Karpas-422 (cell line): ENCODE results near the gene LCN10. TPM values are rescaled to one million over a fixed set of nuclear protein-coding genes. Genes with fewer than 3 reads are reported as not detected.
"Not testable (repeated sequence)": the region's sequence is repeated elsewhere in the genome, so short reads cannot be mapped to it uniquely, and the experiment has no call there.

ENCODE experiments used
- DNase-seq: peaks from one replicate; pipeline ENCODE4 v3.0.0-alpha.2; 2015
- H2AFZ ChIP-seq: fragments of 200-600 bp; sonication (generic); 2 replicates; pipeline ENCODE4 v1.6.1; 2014; ENCODE audit warnings: antibody characterized with exemption, low read length, mixed read lengths
- H3K27ac ChIP-seq: fragments of 200-600 bp; sonication (generic); 2 replicates; pipeline ENCODE4 v1.5.1; 2014; ENCODE audit warnings: mild to moderate bottlenecking, low read length, moderate library complexity
- H3K27me3 ChIP-seq: fragments of 200-600 bp; sonication (generic); 2 replicates; pipeline ENCODE4 v1.6.1; 2014; ENCODE audit warnings: low read length, mixed read lengths
- H3K36me3 ChIP-seq: fragments of 200-600 bp; sonication (generic); 2 replicates; pipeline ENCODE4 v1.6.1; 2014; ENCODE audit warnings: low read length, mixed read lengths; ENCODE audit not compliant: insufficient read depth
- H3K4me1 ChIP-seq: fragments of 200-600 bp; sonication (generic); 2 replicates; pipeline ENCODE4 v1.6.1; 2014; ENCODE audit warnings: mild to moderate bottlenecking, low read length, mixed read lengths
- H3K4me2 ChIP-seq: fragments of 200-600 bp; sonication (generic); 2 replicates; pipeline ENCODE4 v1.6.1; 2014; ENCODE audit warnings: low read length, low read depth, mild to moderate bottlenecking; ENCODE audit not compliant: poor library complexity, severe bottlenecking
- H3K4me3 ChIP-seq: fragments of 200-600 bp; sonication (generic); 2 replicates; pipeline ENCODE4 v1.5.1; 2014; ENCODE audit warnings: mild to moderate bottlenecking, antibody characterized with exemption, low read length, mixed read lengths
- H3K79me2 ChIP-seq: fragments of 200-600 bp; sonication (generic); 2 replicates; pipeline ENCODE4 v1.6.1; 2014; ENCODE audit warnings: mild to moderate bottlenecking, low read length, mixed read lengths
- H3K9ac ChIP-seq: fragments of 200-600 bp; sonication (generic); 2 replicates; pipeline ENCODE4 v1.6.0; 2014; ENCODE audit warnings: low read length
- H3K9me2 ChIP-seq: fragments of 200-600 bp; sonication (generic), shearing (Covaris generic); replicated peaks from 2 replicates; pipeline ENCODE4 v1.6.0; 2014; ENCODE audit warnings: mild to moderate bottlenecking, low read length, moderate library complexity; ENCODE audit not compliant: insufficient read depth
- H3K9me3 ChIP-seq: fragments of 300-700, 200-600 bp; sonication (generic); 2 replicates; pipeline ENCODE4 v1.6.1; 2014; ENCODE audit warnings: low read length, mixed read lengths
- H4K20me1 ChIP-seq: fragments of 200-600 bp; sonication (generic); 2 replicates; pipeline ENCODE4 v1.6.1; 2014; ENCODE audit warnings: mild to moderate bottlenecking, antibody characterized with exemption, low read length, low read depth; ENCODE audit not compliant: insufficient read depth
- total RNA-seq: library from RNA; depleted of rRNA; stranded (reverse); fragments of >200 nt; shearing (Covaris generic); gene quantifications from 2 replicates; pipeline ENCODE4 v1.2.3, GENCODE V29; 2014; ENCODE audit warnings: low replicate concordance; rRNA removed

The LCN10 gene
- not detected in 2 replicates for total RNA-seq

GRCh38 chr9:136742591-136743391 lies at the start of gene LCN10:
TSS of gene LCN10 (minus strand) at chr9:136742940. CDS start at chr9:136742903, 37 bp downstream.
- no peaks in the 10 kb centered on the region for H3K9me3 ChIP-seq
- no peak within 1 kb of the TSS for H3K4me3 ChIP-seq
- no peaks in the 10 kb centered on the region for H3K9me2 ChIP-seq
- H2AFZ ChIP-seq: no peak within 1 kb of the TSS
- H3K4me2 ChIP-seq: no peak within 1 kb of the TSS
- no peaks in the 10 kb centered on the region for H3K27me3 ChIP-seq
- peaks cover 3% of the 10 kb centered on the region; the same call in 1 of the 2 replicates for H4K20me1 ChIP-seq
- no peak for DNase-seq
- peaks cover 10% of the 10 kb centered on the region for H3K4me1 ChIP-seq
- no peaks in the 10 kb centered on the region for H3K36me3 ChIP-seq
- no peak within 1 kb of the TSS for H3K9ac ChIP-seq
- H3K79me2 ChIP-seq: no peaks in the 10 kb centered on the region
- H3K27ac ChIP-seq: no peak within 1 kb of the TSS

GRCh38 chr9:136791516-136792276 lies 49.0 kb upstream of the LCN10 start:
- H3K27ac ChIP-seq: peak overlapping the region; percentile 65; the same call in 1 of the 2 replicates
- peak overlapping the region; percentile 93 for H3K9ac ChIP-seq
- H2AFZ ChIP-seq: peak overlapping the region; percentile 80; the same call in 1 of the 2 replicates
- peak overlapping the region; percentile 88 for H3K4me3 ChIP-seq
- no peaks in the 10 kb centered on the region for H3K9me2 ChIP-seq
- H3K4me1 ChIP-seq: peaks cover 59% of the 10 kb centered on the region
- H3K4me2 ChIP-seq: peak overlapping the region; percentile 95
- H3K79me2 ChIP-seq: peaks cover 3% of the 10 kb centered on the region; the same call in 1 of the 2 replicates
- H3K36me3 ChIP-seq: no peaks in the 10 kb centered on the region
- no peaks in the 10 kb centered on the region for H3K9me3 ChIP-seq
- H4K20me1 ChIP-seq: peaks cover 12% of the 10 kb centered on the region
- no peaks in the 10 kb centered on the region for H3K27me3 ChIP-seq
- peak; percentile 82 for DNase-seq

- peak within 1 kb of the TSS; percentile 80 for H2AFZ ChIP-seq
- H3K9me2 ChIP-seq: no peaks in the 10 kb centered on the region
- peak within 1 kb of the TSS; percentile 88 for H3K4me3 ChIP-seq
- no peaks in the 10 kb centered on the region for H3K36me3 ChIP-seq
- H3K4me1 ChIP-seq: peaks cover 51% of the 10 kb centered on the region
- peak within 1 kb of the TSS; percentile 95 for H3K4me2 ChIP-seq
- no peaks in the 10 kb centered on the region for H3K27me3 ChIP-seq
- peaks cover 12% of the 10 kb centered on the region for H4K20me1 ChIP-seq
- peak within 1 kb of the TSS; percentile 65; the same call in 1 of the 2 replicates for H3K27ac ChIP-seq
- H3K9me3 ChIP-seq: no peaks in the 10 kb centered on the region
- H3K9ac ChIP-seq: peak within 1 kb of the TSS; percentile 93
- peaks cover 3% of the 10 kb centered on the region; the same call in 1 of the 2 replicates for H3K79me2 ChIP-seq
- DNase-seq: peak; percentile 100
These were observed 48.1 kb upstream of the LCN10 start, which contains the start of gene TMEM141 for GRCh38 chr9:136790640-136791515. TSS of gene TMEM141 (plus strand) at chr9:136791344. CDS start at chr9:136791371, 27 bp downstream.

- H2AFZ ChIP-seq: no peak overlapping the region
These were observed 46.8 kb upstream of the LCN10 start for GRCh38 chr9:136789523-136789937.

GRCh38 chr9:136788644-136789522 lies 46.1 kb upstream of the LCN10 start:
- H3K9ac ChIP-seq, H3K9me3 ChIP-seq, H3K27ac ChIP-seq, H3K79me2 ChIP-seq, H3K27me3 ChIP-seq, H3K4me3 ChIP-seq, H3K36me3 ChIP-seq, H3K9me2 ChIP-seq, DNase-seq, H2AFZ ChIP-seq, H3K4me2 ChIP-seq: not testable (repeated sequence)
- peaks cover 12% of the 10 kb centered on the region for H4K20me1 ChIP-seq
- peaks cover 36% of the 10 kb centered on the region for H3K4me1 ChIP-seq

More at GRCh38 chr9:136789523-136789937, 46.8 kb upstream of the LCN10 start:
- Histone ChIP-seq H3K4me3 (no peak overlapping the region), H3K4me1 (peaks cover 37% of the 10 kb centered on the region), H3K79me2 (peaks cover 3% of the 10 kb centered on the region; the same call in 1 of the 2 replicates), H3K9me2 (no peaks in the 10 kb centered on the region), H3K4me2 (no peak overlapping the region), H3K27me3 (no peaks in the 10 kb centered on the region), H3K9me3 (no peaks in the 10 kb centered on the region), H4K20me1 (peaks cover 12% of the 10 kb centered on the region), H3K27ac (no peak overlapping the region), H3K9ac (no peak overlapping the region), H3K36me3 (no peaks in the 10 kb centered on the region)
- DNase-seq: no peak

- Histone ChIP-seq H3K27me3 (no peaks in the 10 kb centered on the region), H2AFZ (no peak overlapping the region), H3K27ac (no peak overlapping the region), H3K4me3 (no peak overlapping the region), H4K20me1 (peaks cover 10% of the 10 kb centered on the region), H3K79me2 (peaks cover 3% of the 10 kb centered on the region; the same call in 1 of the 2 replicates), H3K9me2 (no peaks in the 10 kb centered on the region), H3K4me2 (peak overlapping the region; percentile 28), H3K9me3 (no peaks in the 10 kb centered on the region), H3K36me3 (no peaks in the 10 kb centered on the region), H3K4me1 (peaks cover 27% of the 10 kb centered on the region), H3K9ac (no peak overlapping the region)
- peak; percentile 90 for DNase-seq
These were observed 45.1 kb upstream of the LCN10 start for GRCh38 chr9:136787690-136788400.
